ENCODE data around the gene TNNI3K. TPM values are rescaled to one million over a fixed set of nuclear protein-coding genes. Genes with fewer than 3 reads are reported as not detected.

Gene TNNI3K
- polyA plus RNA-seq, 1 of the 3 experiments (the other 2 are of a cell fraction) = 0.31 TPM

GRCh38 chr1:74392840-74393239 lies 157.7 kb downstream of the TNNI3K start:
- no peak overlapping the region for H3K9ac ChIP-seq
- DNase-seq = peak; percentile 66
- H3K4me3 ChIP-seq (ENCODE audit: low read depth in 2 of 2, low read length in 1 of 2) = no peak overlapping the region
- WGBS (ENCODE audit: low lambda C conversion rate) = 14% methylated on average over 2 of the region's 2 CpGs
- H3K27me3 ChIP-seq (ENCODE audit: insufficient read depth) = no peaks in the 10 kb centered on the region
- H3F3A ChIP-seq (replicated peaks; ENCODE audit: insufficient read depth) = no peaks in the 10 kb centered on the region
- H3K9me2 ChIP-seq = no peaks in the 10 kb centered on the region
- CTCF ChIA-PET = interaction anchor here (1.1 to 1.4 kb wide), 3 partner anchors 22 to 49 kb away, joined by 3 to 4 read pairs (median 3); no protein-coding TSS in a partner anchor
- H2AFZ ChIP-seq (ENCODE audit: low read depth) = no peak overlapping the region
- no peaks in the 10 kb centered on the region for H3K9me3 ChIP-seq
- H4K20me1 ChIP-seq (ENCODE audit: insufficient read depth) = no peaks in the 10 kb centered on the region
- H3K79me2 ChIP-seq (ENCODE audit: insufficient read depth) = no peaks in the 10 kb centered on the region
- no peaks in the 10 kb centered on the region for H3K36me3 ChIP-seq (replicated peaks in 1 of 2; ENCODE audit: control insufficient read depth in 1 of 2, insufficient read depth in 2 of 2, low read length in 1 of 2)
- POLR2A ChIA-PET = no interaction called here
- H3K4me2 ChIP-seq = no peak overlapping the region
- peaks cover 0 to 22% of the 10 kb centered on the region in 2 experiments; a peak in 2 of 4 replicates for H3K4me1 ChIP-seq (ENCODE audit: control insufficient read depth in 1 of 2, insufficient read depth in 2 of 2, low read depth in 1 of 2, low read length in 1 of 2)
- peak overlapping the region in 1 of 2 experiments; percentile 87; a peak in 2 of 4 replicates for H3K27ac ChIP-seq (ENCODE audit: low read depth in 2 of 2, low read length in 1 of 2)
- no peak for TF ChIP-seq JUND (IDR thresholded peaks at IDR 0.05)
- peak; percentile 65 for TF ChIP-seq CHD2 (IDR thresholded peaks at IDR 0.05; ENCODE audit: low read length, partially characterized antibody)
- TF ChIP-seq ZBTB33 (IDR thresholded peaks at IDR 0.05; ENCODE audit: borderline replicate concordance, low read depth) = no peak
- TF ChIP-seq CTCF (IDR thresholded peaks at IDR 0.05) = no peak
- peak; percentile 93 for TF ChIP-seq RCOR1 (IDR thresholded peaks at IDR 0.05; ENCODE audit: low read length)
- no peak for TF ChIP-seq RXRA (IDR thresholded peaks at IDR 0.05; ENCODE audit: borderline replicate concordance, low read depth)
- TF ChIP-seq GATA2 (CRISPR knock-in tag; IDR thresholded peaks at IDR 0.05) = peak; percentile 98
- peak; percentile 76; the same call in 1 of the 2 replicates for TF ChIP-seq MXI1 (IDR thresholded peaks at IDR 0.05; ENCODE audit: low read depth, low read length)
- no peak for TF ChIP-seq USF1 (IDR thresholded peaks at IDR 0.05; ENCODE audit: borderline replicate concordance, low read depth)
- TF ChIP-seq NFIC (IDR thresholded peaks at IDR 0.05; ENCODE audit: borderline replicate concordance) = no peak
- no peak for TF ChIP-seq SIN3A (IDR thresholded peaks at IDR 0.05; ENCODE audit: borderline replicate concordance, low read depth, low read length)
- TF ChIP-seq POLR2AphosphoS5 (IDR thresholded peaks at IDR 0.05; ENCODE audit: low read depth, low read length) = peak; percentile 46; the same call in 1 of the 2 replicates
- no peak for TF ChIP-seq SMC3 (IDR thresholded peaks at IDR 0.05; ENCODE audit: low read depth, low read length)
- no peak for TF ChIP-seq EZH2phosphoT487 (IDR thresholded peaks at IDR 0.05; ENCODE audit: borderline replicate concordance, low read depth)
- peak; percentile 61 for TF ChIP-seq TCF12 (IDR thresholded peaks at IDR 0.05)
- no peak for TF ChIP-seq FOXM1 (IDR thresholded peaks at IDR 0.05; ENCODE audit: low read depth)
- TF ChIP-seq MEF2A (IDR thresholded peaks at IDR 0.05; ENCODE audit: borderline replicate concordance, low read depth) = no peak
- TF ChIP-seq TAF1 (IDR thresholded peaks at IDR 0.05; ENCODE audit: borderline replicate concordance, low read depth, low read length) = no peak
- TF ChIP-seq YY1 (IDR thresholded peaks at IDR 0.05; ENCODE audit: low read depth) = no peak
- 0 out of 2 replicates have a peak, but pooled peaks have one; percentile 27 for TF ChIP-seq PBX3 (IDR thresholded peaks at IDR 0.05)
- TF ChIP-seq EP300 (IDR thresholded peaks at IDR 0.05; ENCODE audit: borderline replicate concordance in 1 of 2, low read depth in 1 of 2, low read length in 1 of 2) = peak in 1 of 2 experiments; percentile 98; a peak in 2 of 4 replicates
- TF ChIP-seq USF2 (IDR thresholded peaks at IDR 0.05; ENCODE audit: borderline replicate concordance, low read depth, low read length) = no peak
- TF ChIP-seq NRF1 (IDR thresholded peaks at IDR 0.05; ENCODE audit: low read depth, low read length) = no peak
- no peak for TF ChIP-seq FOSL2 (IDR thresholded peaks at IDR 0.05; ENCODE audit: borderline replicate concordance, low read depth)
- TF ChIP-seq RFX5 (IDR thresholded peaks at IDR 0.05; ENCODE audit: low read length) = no peak
- TF ChIP-seq TEAD4 (IDR thresholded peaks at IDR 0.05; ENCODE audit: borderline replicate concordance, insufficient read depth) = no peak
- TF ChIP-seq IRF3 (IDR thresholded peaks at IDR 0.05; ENCODE audit: low read depth, low read length) = no peak
- peak; percentile 97 for TF ChIP-seq FOXJ3 (CRISPR knock-in tag; IDR thresholded peaks at IDR 0.05)

Measured in SK-N-SH (cell line).